SK-N-MC (cell line): ENCODE data around the gene KLHL13.
"Not testable (repeated sequence)": the region's sequence is repeated elsewhere in the genome, so short reads cannot be mapped to it uniquely, and the experiment has no call there.

Source experiments
- EZH2 ChIP-seq: fragments of 200-600 bp; sonication (generic); IDR thresholded peaks from one replicate; pipeline ENCODE4 v1.6.1; 2017; ENCODE audit warnings: antibody characterized with exemption
- POLR2AphosphoS5 ChIP-seq: IDR thresholded peaks from 2 replicates; pipeline ENCODE4 v1.6.1; 2012; ENCODE audit warnings: mild to moderate bottlenecking, low read depth, low read length, borderline replicate concordance

DNA sequence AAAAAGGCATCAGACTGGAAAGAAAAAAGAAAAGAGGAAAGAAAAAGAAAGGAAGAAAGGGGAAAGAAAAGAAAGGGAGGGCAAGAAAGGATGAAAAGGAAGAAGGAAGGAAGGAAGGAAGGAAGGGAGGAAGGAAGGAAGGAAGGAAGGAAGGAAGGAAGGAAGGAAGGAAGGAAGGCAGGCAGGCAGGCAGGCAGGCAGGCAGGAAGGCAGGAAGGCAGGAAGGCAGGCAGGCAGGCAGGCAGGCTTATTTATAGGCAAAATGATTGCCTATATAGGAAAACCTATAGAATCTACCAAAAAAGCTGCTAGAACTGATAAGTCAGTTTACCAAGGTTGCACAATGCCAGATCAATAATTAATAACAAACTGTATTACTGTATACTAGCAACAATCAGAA, 186.5 kb downstream of the KLHL13 start:
- not testable (repeated sequence) for TF ChIP-seq POLR2AphosphoS5, EZH2
